Mucosa of rectum (tissue), 2 donors: Measurements from ENCODE around the gene TUFM.
A peak's percentile ranks its signal among the peaks of the same experiment; 100 is the strongest.

Experiments used
- H3K27ac ChIP-seq, 2 donors: one replicate each; pipeline ENCODE4 v1.7.0; 2013; ENCODE audit warnings: inconsistent platforms in 2 of 2, low read depth in 2 of 2, low read length in 2 of 2
- H3K27me3 ChIP-seq, 2 donors: one replicate each; pipeline ENCODE4 v1.7.0; 2013; ENCODE audit warnings: low read length in 2 of 2; ENCODE audit not compliant: control insufficient read depth in 2 of 2, insufficient read depth in 2 of 2
- H3K36me3 ChIP-seq, 2 donors: one replicate each; pipeline ENCODE4 v1.7.0; 2013; ENCODE audit warnings: low read length in 2 of 2; ENCODE audit not compliant: control insufficient read depth in 2 of 2, insufficient read depth in 2 of 2
- H3K4me1 ChIP-seq, 2 donors: one replicate each; pipeline ENCODE4 v1.7.0; 2013; ENCODE audit warnings: low read length in 2 of 2, mild to moderate bottlenecking in 1 of 2; ENCODE audit not compliant: control insufficient read depth in 2 of 2, insufficient read depth in 2 of 2
- H3K4me3 ChIP-seq, 2 donors: one replicate each; pipeline ENCODE4 v1.7.0; 2013; ENCODE audit warnings: low read length in 2 of 2
- H3K9ac ChIP-seq, 2 donors: one replicate each; pipeline ENCODE4 v1.7.0; 2013; ENCODE audit warnings: low read length in 2 of 2, low read depth in 1 of 2, mild to moderate bottlenecking in 1 of 2
- H3K9me3 ChIP-seq, 2 donors: one replicate each; pipeline ENCODE4 v1.7.0; 2013; ENCODE audit warnings: low read length in 2 of 2; ENCODE audit not compliant: control insufficient read depth in 2 of 2
- donor health status: healthy.
- donor health status: Normal muscosa, but diverticular disease.

Gene TUFM

GRCh38 chr16:28865001-28865688, 19.0 kb upstream of the TUFM start:
- H3K4me1 ChIP-seq, result peaks cover 13 to 18% of the 10 kb centered on the region in 2 donors
- no peaks in the 10 kb centered on the region for H3K9me3 ChIP-seq
- peak overlapping the region; percentile 90 to 93 for H3K4me3 ChIP-seq
- H3K9ac ChIP-seq, result peak overlapping the region; percentile 90 to 99
- no peaks in the 10 kb centered on the region for H3K27me3 ChIP-seq
- H3K36me3 ChIP-seq, result peaks cover 26 to 27% of the 10 kb centered on the region in 2 donors
- peak overlapping the region; percentile 96 to 98 for H3K27ac ChIP-seq

- Histone ChIP-seq H3K9me3 (no peaks in the 10 kb centered on the region), H3K27ac (peak overlapping the region; percentile 96 to 98), H3K36me3 (peaks cover 16 to 17% of the 10 kb centered on the region in 2 donors), H3K4me1 (peaks cover 13 to 18% of the 10 kb centered on the region in 2 donors), H3K27me3 (no peaks in the 10 kb centered on the region), H3K4me3 (peak overlapping the region; percentile 90 to 93), H3K9ac (peak overlapping the region; percentile 90 to 99)
These were observed 18.0 kb upstream of the TUFM start for GRCh38 chr16:28863929-28864793.

GRCh38 chr16:28859326-28859725, 13.2 kb upstream of the TUFM start:
- Histone ChIP-seq H3K9ac (no peak overlapping the region), H3K36me3 (no peaks in the 10 kb centered on the region), H3K27ac (no peak overlapping the region), H3K4me3 (no peak overlapping the region), H3K4me1 (peaks cover 0 to 3% of the 10 kb centered on the region in 2 donors), H3K27me3 (no peaks in the 10 kb centered on the region), H3K9me3 (no peaks in the 10 kb centered on the region)

- no peaks in the 10 kb centered on the region for H3K9me3 ChIP-seq
- no peak overlapping the region for H3K9ac ChIP-seq
- H3K27me3 ChIP-seq, result no peaks in the 10 kb centered on the region
- H3K36me3 ChIP-seq, result no peaks in the 10 kb centered on the region
- H3K27ac ChIP-seq, result no peak overlapping the region
- no peaks in the 10 kb centered on the region for H3K4me1 ChIP-seq
- H3K4me3 ChIP-seq, result no peak overlapping the region
These were observed 12.3 kb upstream of the TUFM start for GRCh38 chr16:28858421-28858820.

GRCh38 chr16:28846933-28847273, 755 bp upstream of the TUFM start:
- Histone ChIP-seq H3K9ac (peak overlapping the region; percentile 87 to 96), H3K9me3 (no peaks in the 10 kb centered on the region), H3K4me3 (peak overlapping the region; percentile 83 to 95), H3K36me3 (peaks cover 30% of the 10 kb centered on the region in 2 donors), H3K4me1 (peaks cover 19 to 21% of the 10 kb centered on the region in 2 donors), H3K27me3 (no peaks in the 10 kb centered on the region), H3K27ac (peak overlapping the region; percentile 80 to 89)

GRCh38 chr16:28845761-28846079, 428 bp downstream of the TUFM start:
- H3K9ac ChIP-seq, result peak overlapping the region; percentile 96 to 97
- peak overlapping the region; percentile 83 to 95 for H3K4me3 ChIP-seq
- H3K4me1 ChIP-seq, result peaks cover 19 to 21% of the 10 kb centered on the region in 2 donors
- peaks cover 32% of the 10 kb centered on the region in 2 donors for H3K36me3 ChIP-seq
- H3K27me3 ChIP-seq, result no peaks in the 10 kb centered on the region
- no peaks in the 10 kb centered on the region for H3K9me3 ChIP-seq
- H3K27ac ChIP-seq, result peak overlapping the region; percentile 73 to 86

GRCh38 chr16:28845293-28845692, 855 bp downstream of the TUFM start:
- Histone ChIP-seq H3K9ac (peak overlapping the region; percentile 96 to 97), H3K4me1 (peaks cover 19 to 21% of the 10 kb centered on the region in 2 donors), H3K27me3 (no peaks in the 10 kb centered on the region), H3K4me3 (peak overlapping the region; percentile 83 to 95), H3K27ac (peak overlapping the region; percentile 73 to 86), H3K36me3 (peaks cover 32% of the 10 kb centered on the region in 2 donors), H3K9me3 (no peaks in the 10 kb centered on the region)

- H3K4me1 ChIP-seq, result peaks cover 19 to 21% of the 10 kb centered on the region in 2 donors
- H3K36me3 ChIP-seq, result peaks cover 32% of the 10 kb centered on the region in 2 donors
- H3K27ac ChIP-seq, result no peak overlapping the region
- no peak overlapping the region for H3K4me3 ChIP-seq
- no peaks in the 10 kb centered on the region for H3K9me3 ChIP-seq
- H3K27me3 ChIP-seq, result no peaks in the 10 kb centered on the region
- H3K9ac ChIP-seq, result no peak overlapping the region
These were observed 1.8 kb downstream of the TUFM start for GRCh38 chr16:28844226-28844885.

- no peaks in the 10 kb centered on the region for H3K27me3 ChIP-seq
- H3K36me3 ChIP-seq, result peaks cover 32% of the 10 kb centered on the region in 2 donors
- no peaks in the 10 kb centered on the region for H3K9me3 ChIP-seq
- no peak overlapping the region for H3K9ac ChIP-seq
- no peak overlapping the region for H3K27ac ChIP-seq
- H3K4me3 ChIP-seq, result no peak overlapping the region
- H3K4me1 ChIP-seq, result peaks cover 19 to 21% of the 10 kb centered on the region in 2 donors
These were observed 2.4 kb downstream of the TUFM start for GRCh38 chr16:28843766-28844165.

GRCh38 chr16:28842696-28843095, 3.5 kb downstream of the TUFM start:
- peaks cover 33% of the 10 kb centered on the region in 2 donors for H3K36me3 ChIP-seq
- H3K27ac ChIP-seq, result no peak overlapping the region
- H3K9ac ChIP-seq, result no peak overlapping the region

More at GRCh38 chr16:28842696-28843095, 3.5 kb downstream of the TUFM start:
- H3K4me3 ChIP-seq, result no peak overlapping the region
- H3K4me1 ChIP-seq, result peaks cover 19 to 21% of the 10 kb centered on the region in 2 donors
- H3K27me3 ChIP-seq, result no peaks in the 10 kb centered on the region
- no peaks in the 10 kb centered on the region for H3K9me3 ChIP-seq
